ENCODE results near the gene STAT2.
"Not testable (repeated sequence)": the region's sequence is repeated elsewhere in the genome, so short reads cannot be mapped to it uniquely, and the experiment has no call there.

STAT2 gene

DNA sequence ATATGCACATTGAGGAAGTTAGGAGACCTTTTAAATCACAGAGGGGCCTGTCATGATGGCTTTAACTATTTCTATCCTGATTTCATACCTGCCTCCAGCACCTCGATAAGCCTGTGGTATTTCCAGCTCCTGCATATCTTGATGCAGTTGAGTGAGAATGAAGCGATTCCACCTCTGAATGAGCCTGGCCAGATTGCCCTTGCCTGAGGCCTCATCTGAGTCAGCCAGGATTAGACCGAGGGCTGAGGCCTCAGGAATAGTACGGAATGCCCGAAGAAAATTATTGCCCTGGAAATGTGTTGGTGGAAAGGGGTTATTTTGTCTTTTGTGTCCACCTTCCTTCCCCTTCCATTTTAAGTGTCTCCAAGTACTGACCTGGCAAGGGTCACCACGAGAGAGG, 35.7 kb downstream of the STAT2 start:
- DNase-seq: no peak

DNA sequence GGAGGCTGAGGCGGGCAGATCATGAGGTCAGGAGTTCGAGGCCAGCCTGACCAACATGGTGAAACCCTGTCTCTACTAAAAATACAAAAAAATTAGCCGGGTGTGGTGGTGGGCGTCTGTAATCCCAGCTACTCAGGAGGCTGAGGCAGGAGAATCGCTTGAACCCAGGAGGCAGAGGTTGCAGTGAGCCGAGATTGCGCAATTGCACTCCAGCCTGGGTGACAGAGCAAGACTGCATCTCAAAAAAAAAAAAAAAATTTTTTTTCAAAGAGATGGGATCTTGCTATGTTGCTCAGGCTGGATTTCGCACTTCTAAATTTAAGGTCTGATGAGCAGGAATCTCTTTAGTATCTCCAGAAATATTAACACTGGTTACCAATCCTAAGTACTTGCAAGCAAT, 38.3 kb downstream of the STAT2 start:
- DNase-seq: not testable (repeated sequence)

DNA sequence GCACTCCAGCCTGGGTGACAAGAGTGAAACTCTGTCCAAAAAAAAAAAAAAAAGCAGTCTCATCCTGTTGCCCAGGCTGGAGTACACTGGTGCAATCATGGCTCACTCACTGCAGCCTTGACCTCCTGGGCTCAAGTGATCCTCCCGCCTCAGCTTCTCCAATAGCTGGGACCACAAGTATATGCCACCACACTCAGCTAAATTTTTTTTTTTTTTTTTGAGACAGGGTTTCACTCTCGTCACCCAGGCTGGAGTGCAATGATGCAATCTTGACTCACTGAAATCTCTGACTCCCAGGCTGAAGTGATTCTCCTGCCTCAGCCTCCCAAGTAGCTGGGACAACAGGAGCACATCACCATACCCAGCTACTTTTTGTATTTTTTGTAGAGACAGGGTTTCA, 38.9 kb downstream of the STAT2 start:
- no peak for DNase-seq

DNA sequence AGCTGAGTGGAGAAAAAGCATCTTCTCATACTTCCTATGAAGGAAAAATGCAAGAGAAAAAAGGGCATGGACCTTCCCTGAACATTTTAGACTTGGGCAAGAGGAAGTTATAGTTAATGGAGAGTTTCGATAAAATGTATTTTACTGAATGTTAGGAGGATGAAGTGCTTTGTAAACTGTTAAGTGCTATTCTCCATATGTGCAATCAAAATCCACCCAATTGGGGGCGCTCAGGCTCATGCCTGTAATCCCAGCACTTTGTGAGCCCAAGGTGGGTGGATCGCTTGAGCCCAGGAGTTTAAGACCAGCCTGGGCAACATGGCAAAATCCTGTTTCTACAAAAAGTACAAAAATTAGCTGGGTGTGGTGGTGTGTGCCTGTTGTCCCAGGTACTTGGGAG, 42.2 kb downstream of the STAT2 start:
- no peak for DNase-seq

DNA sequence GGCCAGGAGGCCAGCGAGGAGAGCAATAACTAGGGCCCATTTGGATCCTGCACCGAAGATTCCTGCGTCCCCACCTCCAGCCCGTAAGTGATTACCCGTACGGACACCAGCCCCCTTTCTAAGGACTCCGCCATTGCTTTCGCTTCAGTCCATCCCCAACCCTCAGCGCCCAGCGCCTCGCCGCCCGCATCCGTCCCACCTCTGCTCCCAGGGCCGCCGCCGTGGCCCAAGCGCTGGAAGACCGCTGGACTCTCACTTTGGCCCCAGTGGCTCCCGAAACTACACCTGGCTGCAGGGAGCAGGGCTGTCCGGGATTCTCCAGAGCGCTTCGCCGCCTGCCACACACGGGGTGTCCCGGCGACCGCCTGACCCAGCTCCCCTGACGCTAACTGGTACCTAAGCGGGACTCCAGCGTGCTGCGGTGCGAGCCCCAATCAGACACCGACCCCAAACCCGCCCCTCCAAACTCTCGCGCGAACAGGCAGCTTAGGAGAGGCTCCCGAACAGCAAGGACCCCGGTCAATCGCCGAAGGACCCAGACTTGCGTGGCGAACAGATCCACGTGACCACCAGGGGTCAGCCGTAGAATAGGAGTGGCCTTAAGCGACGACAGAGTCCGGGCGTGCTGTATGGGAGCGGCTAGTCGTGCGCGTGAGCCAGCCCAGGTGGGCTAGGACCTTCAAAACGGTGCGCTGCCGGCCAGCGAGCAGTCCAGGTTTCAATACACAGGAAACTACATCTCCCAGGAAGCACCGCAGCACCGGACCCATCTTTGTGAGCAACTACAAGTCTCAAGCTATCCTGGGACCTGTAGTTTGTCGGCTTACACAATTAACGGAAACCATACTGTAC, 44.1 kb downstream of the STAT2 start, which contains the start of gene CNPY2:
TSS of gene CNPY2 (minus strand) at position 367 of the 852 bp plus-strand sequence. CDS start 771 bp downstream, outside the sequence.
- peak; percentile 94 for DNase-seq

DNA sequence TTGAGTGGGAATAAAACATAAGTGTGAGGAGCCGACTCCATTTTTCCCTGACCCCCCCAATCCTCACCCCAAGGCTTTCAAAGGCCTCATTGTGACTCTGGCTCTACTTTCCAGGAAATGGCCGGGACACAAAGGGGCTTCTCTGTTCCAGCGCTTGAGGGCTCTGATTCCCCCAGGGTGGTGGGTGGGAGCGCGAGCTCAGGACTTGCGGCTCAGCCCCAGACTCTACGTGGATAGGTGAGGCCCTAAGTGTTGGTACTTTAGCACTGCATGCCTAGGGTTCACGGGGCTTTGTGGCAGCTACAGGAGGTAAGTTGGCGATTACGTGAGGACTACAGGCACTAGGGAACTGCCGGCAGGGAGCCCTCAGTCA, 44.7 kb downstream of the STAT2 start:
- DNase-seq: no peak

DNA sequence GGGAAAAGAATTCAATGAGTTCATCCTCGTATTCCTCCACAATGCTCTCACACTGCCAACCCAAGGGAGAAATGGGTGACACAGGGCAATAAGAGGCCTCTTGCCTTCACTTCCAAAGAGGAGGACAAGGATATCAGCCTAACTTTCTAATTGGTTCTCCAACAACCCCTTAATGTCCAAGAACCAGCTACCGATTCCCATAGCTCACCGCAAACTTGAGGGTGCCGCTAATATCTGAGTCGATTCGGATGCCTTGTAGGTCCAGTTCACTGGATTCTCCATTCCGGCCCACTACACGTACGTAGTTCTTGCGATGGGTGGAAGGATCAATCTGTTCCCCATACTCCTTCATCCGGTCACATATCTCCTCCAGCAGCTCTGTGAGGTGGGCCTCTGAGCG, 48.9 kb downstream of the STAT2 start:
- no peak for DNase-seq

DNA sequence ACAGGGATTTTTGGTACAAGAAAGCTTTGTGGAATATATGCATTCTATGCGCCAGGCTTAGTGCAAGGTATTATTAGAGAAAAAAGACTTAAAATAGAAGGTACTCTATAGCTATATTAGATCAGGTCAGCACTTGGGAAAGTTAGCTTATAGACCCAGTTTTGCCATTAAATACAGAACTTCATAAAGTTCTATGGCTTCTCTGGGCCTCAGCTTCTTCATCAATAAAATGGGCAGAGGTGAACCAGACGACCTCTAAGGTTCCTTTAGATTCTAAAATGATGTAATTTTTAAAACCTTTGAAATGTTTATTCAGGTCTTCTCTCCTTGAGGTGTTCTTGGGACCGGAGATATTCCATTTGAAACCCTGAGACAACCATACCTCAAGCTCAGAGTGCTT, 51.2 kb downstream of the STAT2 start:
- no peak for DNase-seq

DNA sequence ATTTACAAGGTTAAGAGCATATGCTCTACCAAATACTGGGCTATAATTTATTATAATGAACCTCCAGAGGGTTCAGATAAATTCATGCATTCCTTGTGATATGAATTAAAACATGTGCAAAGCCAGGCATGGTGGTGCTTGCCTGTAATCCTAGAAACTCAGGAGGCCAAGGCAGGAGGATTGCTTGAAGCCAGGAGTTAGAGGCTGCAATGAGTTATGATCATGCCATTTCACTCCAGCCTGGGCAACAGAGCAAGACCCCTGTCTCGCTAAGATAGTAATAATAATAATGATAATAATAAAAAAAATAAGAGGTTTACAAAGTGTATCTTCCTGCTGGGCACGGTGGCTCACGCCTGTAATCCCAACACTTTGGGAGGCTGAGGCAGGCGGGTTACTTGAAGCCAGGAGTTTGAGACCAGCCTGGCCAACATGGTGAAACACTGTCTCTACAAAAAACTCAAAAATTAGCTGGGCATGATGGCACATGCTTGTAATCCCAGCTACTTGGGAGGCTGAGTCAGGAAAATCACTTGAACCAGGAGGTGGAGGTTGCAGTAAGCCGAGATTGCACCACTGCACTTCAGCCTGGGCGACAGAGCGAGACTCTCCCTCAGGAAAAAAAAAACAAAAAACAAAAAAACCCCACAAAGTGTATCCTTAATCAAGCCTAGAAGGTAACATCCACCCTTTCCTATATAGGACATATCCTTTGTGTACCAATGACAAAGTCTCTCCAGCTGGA, 52.5 kb downstream of the STAT2 start:
- DNase-seq: no peak

DNA sequence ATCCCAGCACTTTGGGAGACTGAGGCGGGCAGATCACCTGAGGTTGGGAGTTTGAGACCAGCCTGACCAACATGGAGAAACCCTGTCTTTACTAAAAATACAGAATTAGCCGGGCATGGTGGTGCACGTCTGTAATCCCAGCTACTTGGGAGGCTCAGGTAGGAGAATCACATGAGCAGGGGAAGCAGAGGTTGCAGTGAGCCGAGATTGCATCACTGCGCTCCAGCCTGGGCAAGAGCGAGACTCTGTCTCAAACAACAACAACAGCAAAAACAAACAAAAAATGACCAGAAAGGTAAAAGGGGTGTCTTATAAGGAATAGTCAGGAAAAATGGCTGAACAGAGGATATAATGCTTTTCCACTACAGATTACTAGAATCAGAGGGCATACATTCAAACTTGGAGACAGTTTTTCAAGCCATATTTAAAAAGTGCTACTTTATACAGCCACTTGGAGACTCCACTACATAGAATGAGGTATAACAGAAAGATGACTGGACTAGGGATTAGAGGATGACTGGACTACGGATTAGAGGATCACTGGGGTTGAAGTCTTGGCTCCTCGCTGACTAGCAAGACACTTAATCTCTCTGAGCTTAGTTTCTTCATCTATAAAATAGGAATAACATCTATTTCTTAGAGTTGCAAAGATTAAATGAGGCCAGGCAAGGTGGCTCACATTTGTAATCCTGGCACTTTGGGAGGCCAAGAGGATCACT, 54.9 kb downstream of the STAT2 start:
- DNase-seq: no peak

DNA sequence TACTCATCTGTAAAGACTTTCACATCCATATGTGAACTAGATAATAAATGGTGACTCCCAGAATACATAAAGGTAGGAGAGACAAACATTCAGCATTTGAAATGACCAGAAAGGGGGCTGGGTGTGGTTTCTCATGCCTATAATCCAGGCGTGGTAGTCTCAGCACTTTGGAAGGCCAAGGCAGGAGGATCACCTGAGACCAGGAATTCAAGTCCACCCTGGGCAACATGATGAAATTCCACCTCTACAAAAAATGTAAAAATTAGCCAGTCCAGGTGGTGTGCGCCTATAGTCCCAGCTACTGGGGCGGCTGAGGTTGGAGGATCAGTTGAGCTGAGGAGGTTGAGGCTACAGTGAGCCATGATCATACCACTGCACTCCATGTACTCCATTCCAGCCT, 55.6 kb downstream of the STAT2 start:
- DNase-seq: no peak

DNA sequence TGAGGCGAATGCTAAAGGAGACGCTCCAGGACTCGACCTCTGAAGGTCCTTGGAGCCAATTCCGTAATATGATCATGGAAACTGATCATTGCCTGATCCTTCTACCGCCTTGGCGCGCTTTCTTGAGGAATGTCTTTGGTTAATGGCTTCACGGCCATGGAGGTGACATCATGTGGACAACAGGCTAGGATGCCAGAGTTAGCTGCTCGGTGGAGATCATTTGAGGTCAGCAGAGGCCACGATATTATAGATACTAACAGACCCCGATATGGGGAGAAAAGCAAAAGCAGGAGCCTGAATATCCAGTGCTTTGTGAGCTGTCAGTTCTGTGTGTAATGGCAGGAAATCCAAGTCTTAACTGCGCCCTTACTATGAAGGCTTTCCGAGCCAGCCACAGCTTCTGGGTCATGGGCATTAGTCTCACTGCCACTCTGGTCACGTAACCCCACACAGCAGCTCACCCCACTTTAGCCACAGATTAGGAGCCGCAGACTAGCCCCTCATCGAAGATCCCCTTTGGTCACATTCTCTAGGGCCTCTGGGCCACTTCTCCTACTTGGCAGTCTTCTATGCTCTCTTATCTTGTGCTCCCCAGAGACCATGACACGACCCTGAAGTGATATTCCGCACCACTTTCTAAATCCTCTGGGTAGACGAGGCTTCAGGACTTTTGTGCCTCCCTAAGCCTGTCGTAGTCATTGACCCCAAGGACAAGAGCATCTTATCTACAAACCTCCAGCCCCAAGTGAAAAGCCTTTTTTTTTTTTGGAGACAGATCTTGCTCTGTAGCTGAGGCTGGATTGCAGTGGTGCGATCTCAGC, 59.1 kb downstream of the STAT2 start:
- DNase-seq: no peak

DNA sequence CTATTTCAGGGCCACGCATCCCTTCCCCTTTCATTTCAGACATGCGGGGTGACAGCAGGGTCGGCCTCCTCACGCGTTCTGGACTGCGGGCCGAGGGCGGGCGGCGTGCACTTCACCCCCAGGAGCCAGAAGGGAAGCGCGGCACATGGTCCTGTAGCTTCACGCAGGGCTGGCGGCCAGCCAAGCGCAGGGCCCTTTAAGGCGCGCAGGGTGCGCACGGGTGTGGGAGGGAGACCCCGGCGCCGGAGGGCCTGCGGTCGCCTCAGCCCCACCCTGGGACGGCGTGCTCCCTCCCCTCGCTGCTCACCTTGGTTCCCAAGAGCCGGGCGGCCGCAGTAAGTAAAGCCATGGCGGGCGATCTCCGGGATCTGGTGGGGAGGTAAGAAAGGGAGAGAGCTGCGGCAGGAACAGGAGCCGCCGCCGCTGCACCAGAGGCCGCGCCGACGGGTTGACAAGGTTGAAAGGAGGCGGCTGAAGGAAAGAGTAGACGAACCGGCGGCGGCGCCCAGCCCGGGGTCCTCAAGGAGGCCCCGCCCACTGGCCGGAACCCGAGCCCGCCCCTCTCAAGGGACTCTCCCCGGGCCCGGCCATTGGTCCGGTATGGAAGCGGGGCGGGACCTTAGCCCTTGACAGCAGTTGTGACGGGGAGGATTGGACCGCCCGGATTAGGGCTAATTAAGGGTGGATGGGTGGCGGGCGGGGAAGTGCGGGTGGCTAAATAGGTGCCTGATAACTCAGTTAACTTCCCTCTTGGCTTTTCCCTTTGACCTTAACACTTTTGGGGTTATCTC, 59.9 kb downstream of the STAT2 start, which contains the start of gene CS:
TSS of gene CS (minus strand) at position 478 of the 791 bp plus-strand sequence. CDS start at position 349, 129 bp downstream.
- peak; percentile 99 for DNase-seq

DNA sequence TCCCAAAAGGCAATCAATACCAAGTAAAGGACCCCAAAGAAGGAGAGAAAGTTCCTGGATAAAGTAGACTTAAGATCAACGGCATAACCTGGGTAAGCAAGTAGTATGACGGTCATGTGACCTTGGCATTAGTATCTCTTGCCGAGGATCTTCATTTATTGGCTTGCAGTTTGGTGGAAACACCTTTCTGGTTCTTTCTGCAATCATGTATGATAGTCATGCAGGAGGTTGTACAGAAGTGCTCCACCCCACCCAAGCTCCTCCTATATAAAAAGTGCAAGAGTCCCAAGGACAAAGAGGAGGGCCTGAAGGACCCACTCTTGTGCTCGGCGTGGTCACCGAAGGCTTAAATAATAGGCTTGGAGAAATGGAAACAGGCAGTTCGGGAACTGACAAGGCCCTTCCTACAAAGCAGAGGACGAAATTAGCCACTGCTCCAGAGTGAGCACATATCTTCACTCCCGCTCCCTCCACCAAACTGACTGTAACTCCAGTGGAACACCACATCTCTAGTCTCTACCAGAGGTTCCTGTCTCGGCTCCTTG, 60.5 kb downstream of the STAT2 start:
- DNase-seq: no peak

DNA sequence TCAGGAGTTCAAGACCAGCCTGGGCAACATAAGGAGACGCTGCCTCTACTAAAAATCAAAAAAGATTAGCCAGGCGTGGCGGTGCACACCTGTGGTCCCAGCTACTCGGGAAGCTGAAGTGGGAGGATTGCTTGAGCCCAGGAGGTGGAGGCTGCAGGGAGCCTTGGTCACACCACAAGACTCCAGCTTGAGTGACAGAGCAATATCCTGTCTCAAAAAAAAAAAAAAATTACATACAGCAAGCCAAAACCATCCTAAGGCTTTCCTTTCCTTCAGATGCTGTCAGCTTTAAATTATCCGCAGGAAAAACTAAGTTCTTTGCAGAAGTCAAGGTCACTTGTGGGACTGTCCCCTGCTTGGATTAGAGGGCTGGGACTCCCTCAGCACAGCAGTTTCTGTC, 61.1 kb downstream of the STAT2 start:
- DNase-seq: no peak

DNA sequence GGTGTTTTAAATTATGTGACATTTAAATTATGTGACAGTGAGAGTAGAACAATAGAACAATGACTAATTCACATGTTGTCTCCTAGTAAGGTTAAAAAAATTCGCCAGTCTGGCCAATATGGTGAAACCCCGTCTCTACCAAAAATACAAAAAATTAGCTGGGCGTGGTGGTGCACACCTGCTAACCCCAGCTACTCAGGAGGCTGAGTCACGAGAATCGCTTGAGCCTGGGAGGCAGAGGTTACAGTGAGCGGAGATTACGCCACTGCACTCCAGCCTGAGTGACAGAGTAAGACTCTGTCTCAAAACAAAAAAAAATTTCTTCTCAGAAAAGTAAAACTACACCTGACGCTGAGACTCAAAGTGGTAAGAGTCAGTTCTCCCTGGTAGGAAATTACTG, 62.5 kb downstream of the STAT2 start:
- no peak for DNase-seq

DNA sequence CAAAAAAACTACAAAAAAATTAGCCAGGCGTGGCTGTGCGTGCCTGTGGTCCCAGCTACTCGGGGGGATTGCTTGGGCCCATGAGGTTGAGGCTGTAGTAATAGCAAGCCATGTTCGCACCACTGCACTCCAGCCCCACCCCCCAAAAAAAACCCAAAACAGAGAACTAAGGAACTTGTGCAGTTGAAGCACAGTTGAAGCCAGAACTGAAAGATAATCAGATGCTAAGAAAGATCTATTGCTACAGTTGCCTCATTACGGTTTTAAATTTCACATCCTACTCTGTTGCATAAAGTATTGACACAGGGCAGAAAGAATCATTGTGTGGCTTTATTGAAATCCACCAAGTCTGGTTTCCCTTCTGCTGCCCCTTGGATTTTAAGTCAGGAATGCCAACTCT, 63.6 kb downstream of the STAT2 start:
- DNase-seq: no peak

DNA sequence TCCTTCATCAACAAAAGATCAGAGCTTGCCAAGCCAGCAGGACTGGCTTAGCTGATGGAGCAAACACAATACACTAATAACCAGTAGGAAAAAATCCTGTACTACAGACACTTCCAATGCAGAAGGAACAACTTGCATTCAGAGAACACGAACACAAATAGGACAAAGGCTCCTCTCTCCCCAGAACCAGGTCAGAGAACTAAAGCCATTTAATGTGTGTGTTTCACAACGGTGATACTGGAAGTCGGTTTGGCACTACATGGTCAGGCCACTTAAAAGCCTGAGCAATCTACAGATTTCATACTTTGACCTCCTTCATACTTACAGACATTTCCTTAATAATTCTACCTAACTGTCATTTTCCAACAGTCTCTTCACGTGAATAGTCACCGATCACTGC, 66.1 kb downstream of the STAT2 start:
- no peak for DNase-seq

All from activated gamma-delta T cell treated with Interleukin-2 at 50 U/mL for 16 hours (primary cell).